CD4-positive, alpha-beta T cell treated with Interleukin-17A for 4 hours (primary cell): ENCODE results near the gene PRKCH.

Experiments
- DNase-seq: peaks from one replicate; pipeline ENCODE4 v3.0.0-alpha.2; 2020; ENCODE audit warnings: mixed read lengths

The PRKCH gene

GRCh38 chr14:61368781-61369453 is 47.5 kb downstream of the PRKCH start:
- DNase-seq = no peak

- no peak for DNase-seq
Measured at GRCh38 chr14:61369454-61369810, 48.1 kb downstream of the PRKCH start.

DNA sequence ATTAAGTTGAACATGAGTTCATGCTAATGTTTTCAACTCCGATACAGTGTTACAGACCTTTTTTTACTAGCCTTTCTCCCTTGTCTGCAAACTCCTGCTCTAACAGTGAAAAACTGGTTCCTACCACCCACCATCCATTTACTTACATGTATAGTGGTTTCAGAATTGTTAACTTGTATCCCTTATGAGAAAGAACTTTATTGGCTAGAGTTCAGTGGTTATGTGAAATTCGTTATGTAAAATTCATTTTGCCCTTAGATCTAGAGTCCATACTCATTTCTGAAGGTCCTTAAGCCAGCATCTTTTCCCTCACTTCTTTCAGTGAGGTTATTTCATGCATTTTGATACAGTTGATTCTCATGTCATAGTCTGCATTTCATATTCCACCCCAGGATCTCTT is 51.0 kb downstream of the PRKCH start:
- DNase-seq = no peak

DNA sequence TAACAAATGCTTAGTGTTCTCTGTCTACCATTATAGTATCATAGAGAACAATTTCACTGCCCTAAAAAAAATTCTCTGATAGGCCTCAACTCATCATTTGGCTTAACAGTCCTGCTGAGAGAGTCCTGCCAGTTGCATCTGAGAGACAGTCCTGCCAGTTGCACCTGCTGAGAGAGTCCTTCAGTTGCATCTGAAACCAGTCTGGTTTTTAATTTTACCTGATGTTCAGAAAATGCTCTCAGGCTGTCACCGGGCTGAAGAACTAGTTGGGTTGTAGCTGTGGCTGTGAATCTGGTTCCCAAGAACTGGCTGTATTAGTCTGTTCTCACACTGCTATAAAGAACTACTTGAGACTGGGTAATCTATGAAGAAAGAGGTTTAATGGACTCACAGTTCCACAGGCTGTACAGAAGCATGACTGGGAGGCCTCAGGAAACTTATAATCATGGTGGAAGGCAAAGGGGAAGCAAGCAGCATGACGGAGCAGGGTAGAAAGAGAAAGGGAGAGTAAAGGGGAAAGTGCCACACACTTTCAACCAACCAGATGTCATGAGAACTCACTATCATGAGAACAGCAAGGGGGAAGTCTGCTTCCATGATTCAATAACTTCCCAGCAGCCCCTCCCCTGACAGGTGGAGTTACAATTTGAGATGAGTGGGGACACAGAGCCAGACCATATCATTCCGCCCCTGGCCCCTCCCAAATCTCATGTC is 51.6 kb downstream of the PRKCH start:
- DNase-seq = no peak

DNA sequence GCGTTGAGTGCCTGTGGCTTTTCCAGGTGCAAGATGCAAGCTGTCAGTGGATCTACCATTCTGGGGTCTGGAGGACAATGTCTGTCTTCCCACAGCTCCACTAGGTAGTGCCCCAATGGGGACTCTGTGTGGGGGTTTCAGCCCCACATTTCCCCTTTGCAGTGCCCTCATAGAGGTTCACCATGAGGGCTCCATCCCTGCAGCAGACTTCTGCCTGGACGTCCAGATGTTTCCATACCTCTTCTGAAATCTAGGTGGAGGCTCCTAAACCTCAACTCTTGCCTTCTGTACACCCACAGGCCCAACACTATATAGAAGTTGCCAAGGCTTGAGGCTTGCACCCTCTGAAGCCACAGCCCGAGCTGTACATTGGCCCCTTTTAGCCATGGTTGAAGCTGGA is 52.9 kb downstream of the PRKCH start:
- no peak for DNase-seq

GRCh38 chr14:61375218-61375617 is 53.8 kb downstream of the PRKCH start:
- DNase-seq = no peak

DNA sequence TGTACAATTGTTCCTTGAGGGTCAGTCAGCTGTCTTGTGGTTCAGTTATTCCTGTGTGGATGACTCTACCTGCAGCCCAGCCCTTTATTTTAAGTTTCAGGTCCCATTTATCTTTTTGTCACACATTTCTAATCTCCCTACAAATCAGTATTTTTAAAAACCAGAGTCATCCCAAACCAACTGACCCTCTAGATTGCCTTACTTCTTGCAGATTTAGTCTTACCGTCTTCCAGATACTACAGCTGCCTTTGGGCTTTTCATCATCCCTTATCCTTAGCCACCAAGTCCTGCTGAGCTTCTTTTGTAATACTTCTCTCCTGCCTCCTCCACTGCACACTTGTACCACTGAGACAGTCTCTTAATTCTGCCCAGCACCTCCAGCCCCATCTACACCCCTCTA is 54.9 kb downstream of the PRKCH start:
- no peak for DNase-seq

GRCh38 chr14:61377749-61378148 is 56.4 kb downstream of the PRKCH start:
- no peak for DNase-seq

GRCh38 chr14:61379639-61380184 is 58.3 kb downstream of the PRKCH start:
- no peak for DNase-seq

DNA sequence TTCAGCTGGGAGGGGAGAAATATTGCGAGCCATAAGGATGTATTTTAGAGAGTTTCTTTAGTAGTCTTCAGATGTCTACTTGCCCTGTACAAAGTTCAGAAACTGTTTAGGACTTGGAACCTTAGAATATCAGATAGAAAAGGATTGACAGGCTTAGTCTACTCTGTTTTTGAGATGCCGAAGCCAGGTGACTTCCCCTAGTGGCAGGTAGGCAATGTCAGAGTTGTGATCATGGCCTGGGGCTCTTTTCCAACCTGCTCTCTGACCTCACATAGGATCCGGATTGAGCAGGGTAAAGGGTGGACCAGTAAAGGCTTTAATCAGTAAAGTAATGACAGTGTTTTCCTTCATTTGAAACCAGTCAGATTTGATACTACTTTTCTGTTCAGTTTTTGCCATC is 59.6 kb downstream of the PRKCH start:
- DNase-seq = peak; percentile 40

DNA sequence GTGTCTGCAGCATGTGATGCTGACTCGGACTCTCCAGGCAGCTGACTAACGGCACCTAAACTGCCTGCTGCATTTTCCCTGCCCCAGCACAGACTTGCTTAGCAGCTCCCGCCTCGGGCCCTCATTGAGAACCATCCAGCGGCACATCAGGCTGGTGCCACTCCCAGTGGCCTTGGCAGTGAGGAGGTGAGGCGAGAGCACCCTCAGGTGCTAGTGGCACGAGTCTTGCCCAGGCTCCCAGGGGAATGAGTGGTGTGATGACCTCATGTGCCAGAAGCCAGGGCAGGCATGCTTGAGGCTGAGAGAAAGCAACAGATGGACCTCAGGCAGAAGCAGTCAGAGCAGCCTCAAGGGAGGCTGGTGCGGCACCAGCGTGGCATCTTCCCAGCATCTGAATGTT is 60.2 kb downstream of the PRKCH start:
- DNase-seq = no peak

GRCh38 chr14:61382842-61383241 is 61.5 kb downstream of the PRKCH start:
- DNase-seq = no peak

DNA sequence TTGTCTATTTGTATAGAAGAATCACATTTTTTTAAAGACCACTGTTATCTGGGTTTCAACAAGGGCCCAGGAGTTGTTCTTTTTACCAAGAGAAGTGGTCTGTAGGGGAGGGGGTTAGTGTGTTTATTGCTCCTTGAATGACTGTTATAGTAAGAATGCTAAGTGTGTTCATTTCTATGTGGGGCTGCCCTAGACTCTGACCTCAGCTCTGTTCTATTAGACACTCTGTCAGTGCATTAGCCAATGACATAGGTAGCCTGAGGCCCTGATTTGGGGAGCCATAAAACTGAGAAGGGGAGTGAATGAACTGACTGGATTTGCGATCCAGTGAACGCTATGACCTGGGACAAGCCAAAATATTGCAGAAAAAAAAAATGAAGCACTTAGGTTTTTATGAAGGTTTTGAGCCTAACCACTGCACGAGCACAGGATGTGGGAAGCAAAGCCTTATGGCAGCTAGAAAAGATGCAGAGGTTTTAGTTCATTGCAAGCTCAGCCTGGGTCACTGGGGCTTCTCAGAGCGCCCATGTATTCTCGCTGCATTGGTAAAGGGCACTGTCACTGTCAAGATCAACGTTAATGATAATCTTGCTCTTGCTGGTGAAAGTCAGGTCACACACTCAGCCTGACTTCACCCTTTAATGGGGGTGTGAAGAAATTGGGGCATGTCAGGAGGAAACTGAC is 63.8 kb downstream of the PRKCH start:
- DNase-seq = peak; percentile 71

DNA sequence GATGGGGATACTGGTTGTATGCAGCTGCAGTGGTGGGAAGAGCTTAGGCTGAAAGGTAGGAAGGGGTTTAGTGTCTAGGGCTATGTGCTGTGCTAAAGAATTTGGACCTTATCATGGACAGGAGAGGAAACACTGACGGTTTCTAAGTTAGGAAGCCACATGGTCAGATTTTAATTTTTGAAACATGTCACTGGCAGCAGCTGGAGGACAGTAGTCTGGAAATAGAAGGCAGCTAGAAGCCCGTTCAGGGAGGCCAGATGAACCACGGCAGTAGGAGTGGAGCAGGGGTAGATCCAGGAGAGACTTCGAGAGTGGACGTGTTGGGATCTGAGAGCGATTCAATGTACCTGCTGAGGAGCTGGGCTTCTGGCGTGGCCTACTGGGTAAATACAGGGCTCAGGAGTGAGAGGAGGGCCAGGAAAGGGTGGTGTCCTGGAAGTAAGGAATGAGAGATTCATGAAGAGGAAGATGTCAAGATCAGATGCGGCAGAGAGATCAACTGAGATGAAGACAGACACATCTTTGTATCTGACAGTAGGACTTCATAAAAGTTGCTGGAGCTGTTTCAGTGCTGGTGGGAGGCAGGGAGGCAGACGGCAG is 64.9 kb downstream of the PRKCH start:
- no peak for DNase-seq

DNA sequence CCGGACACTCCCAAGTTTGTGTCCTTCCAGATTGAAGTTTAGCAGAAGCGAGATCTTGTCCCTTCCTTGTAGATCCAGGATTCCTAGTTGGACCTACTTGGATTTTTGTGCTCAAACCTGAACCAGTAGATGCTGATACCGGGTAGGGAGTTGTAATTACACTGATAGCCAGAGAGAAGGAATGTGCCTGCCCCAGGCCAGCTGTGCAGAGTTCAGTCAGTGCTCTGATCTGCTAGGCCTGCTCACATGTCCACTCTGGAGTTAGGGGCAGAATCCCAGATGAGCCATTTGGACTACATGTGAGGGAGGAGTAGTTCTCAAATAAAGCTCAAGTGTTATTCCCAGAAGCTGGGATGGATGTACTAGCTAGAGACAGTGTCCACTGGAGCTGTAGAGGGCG is 65.7 kb downstream of the PRKCH start:
- DNase-seq = no peak

- DNase-seq = peak; percentile 25
Measured at GRCh38 chr14:61388173-61388975, 67.0 kb downstream of the PRKCH start.

- peak; percentile 49 for DNase-seq
Measured at GRCh38 chr14:61388976-61389576, 67.7 kb downstream of the PRKCH start.

DNA sequence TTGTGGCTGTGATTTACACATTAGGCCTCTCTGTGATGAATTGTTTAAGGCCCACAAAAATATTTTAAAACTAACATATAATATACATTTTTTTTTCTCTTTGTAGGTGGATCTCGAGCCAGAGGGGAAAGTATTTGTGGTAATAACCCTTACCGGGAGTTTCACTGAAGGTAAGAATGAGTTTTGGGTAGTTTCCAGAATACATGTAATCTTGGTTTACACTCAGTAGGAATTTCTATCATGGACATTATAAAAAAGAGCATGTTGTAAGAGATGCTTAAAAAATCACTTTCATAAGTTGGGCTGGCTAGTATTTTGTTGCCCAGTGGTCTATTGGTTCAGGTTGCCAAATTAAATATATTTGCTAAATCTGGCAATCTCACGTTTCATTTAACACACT is 69.7 kb downstream of the PRKCH start:
- DNase-seq = no peak

GRCh38 chr14:61392297-61392696 is 70.9 kb downstream of the PRKCH start:
- DNase-seq = no peak

DNA sequence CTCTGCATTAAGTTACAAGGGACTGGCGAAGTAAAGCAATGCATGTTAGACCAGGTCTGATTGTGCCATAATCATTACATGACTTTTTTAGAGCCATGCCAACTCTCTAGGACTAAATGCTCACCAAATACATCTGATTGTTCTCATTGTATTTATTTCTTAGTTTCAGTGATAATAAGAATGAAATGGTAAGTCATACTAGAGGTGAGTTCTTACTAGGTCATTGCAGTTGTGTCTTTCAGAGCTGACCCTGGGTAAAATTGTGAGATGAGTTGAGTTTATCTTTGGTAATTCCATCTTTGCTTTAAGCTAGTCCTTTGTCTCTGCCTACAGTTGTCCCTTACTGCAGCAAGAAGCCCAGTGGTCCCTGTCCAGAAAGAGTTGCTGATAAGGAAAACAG is 73.2 kb downstream of the PRKCH start:
- no peak for DNase-seq

GRCh38 chr14:61395115-61395725 is 73.8 kb downstream of the PRKCH start:
- DNase-seq = peak; percentile 56

- DNase-seq = no peak
Measured at GRCh38 chr14:61396279-61396678, 74.9 kb downstream of the PRKCH start.
